ENCODE data around the gene UNCX.
"Not testable (repeated sequence)": the region's sequence is repeated elsewhere in the genome, so short reads cannot be mapped to it uniquely, and the experiment has no call there.

DNA sequence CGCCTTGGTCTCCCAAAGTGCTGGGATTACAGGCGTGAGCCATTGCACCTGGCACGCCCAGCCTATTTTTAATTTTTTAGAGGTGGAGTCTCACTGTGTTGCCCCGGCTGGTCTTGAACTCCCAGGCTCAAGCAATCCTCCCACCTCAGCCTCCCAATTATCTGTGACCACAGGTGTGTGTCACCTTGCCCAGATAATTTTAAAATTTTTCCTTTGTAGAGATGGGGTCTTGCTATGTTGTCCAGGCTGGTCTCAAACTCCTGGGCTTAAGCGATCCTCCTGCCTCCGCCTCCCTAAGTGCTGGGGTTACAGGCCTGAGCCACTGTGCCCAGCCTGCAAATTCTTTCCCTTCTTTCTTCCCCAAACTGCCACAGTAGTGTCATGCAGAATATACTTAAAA is 29.8 kb upstream of the UNCX start:
- TF ChIP-seq, protein P1, sequence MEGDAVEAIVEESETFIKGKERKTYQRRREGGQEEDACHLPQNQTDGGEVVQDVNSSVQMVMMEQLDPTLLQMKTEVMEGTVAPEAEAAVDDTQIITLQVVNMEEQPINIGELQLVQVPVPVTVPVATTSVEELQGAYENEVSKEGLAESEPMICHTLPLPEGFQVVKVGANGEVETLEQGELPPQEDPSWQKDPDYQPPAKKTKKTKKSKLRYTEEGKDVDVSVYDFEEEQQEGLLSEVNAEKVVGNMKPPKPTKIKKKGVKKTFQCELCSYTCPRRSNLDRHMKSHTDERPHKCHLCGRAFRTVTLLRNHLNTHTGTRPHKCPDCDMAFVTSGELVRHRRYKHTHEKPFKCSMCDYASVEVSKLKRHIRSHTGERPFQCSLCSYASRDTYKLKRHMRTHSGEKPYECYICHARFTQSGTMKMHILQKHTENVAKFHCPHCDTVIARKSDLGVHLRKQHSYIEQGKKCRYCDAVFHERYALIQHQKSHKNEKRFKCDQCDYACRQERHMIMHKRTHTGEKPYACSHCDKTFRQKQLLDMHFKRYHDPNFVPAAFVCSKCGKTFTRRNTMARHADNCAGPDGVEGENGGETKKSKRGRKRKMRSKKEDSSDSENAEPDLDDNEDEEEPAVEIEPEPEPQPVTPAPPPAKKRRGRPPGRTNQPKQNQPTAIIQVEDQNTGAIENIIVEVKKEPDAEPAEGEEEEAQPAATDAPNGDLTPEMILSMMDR (IDR thresholded peaks at IDR 0.05): not testable (repeated sequence)
- not testable (repeated sequence) for TF ChIP-seq POLR2A (IDR thresholded peaks at IDR 0.05)
